ENCODE measurements around the gene XAGE5.
"Not testable (repeated sequence)": the region's sequence is repeated elsewhere in the genome, so short reads cannot be mapped to it uniquely, and the experiment has no call there.

Gene XAGE5

GRCh38 chrX:52811065-52811625 lies at the start of gene XAGE5:
XAGE5 (plus strand) TSS chrX:52811287; CDS start chrX:52812567, 1,280 bp downstream.
- no peak for DNase-seq

DNA sequence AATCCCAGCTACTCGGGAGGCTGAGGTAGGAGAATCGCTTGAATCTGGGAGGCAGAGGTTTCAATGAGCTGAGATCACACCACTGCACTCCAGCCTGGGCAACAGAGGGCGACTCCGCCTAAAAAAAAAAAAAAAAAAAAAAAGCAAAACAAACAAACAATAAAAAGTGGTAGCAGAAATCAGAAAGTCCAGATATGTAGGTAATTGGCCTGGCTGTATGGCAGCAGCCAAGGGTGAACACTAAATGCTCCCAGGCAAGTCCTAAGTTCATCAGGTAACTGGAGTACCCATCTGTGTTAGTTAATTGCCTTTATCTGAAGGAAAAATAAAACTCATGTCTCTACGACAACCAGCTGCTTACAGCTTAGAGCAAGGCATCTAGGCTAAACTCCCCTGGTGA lies 45.1 kb upstream of the XAGE5 start:
- DNase-seq: not testable (repeated sequence)

GRCh38 chrX:52773504-52773903 lies 37.6 kb upstream of the XAGE5 start:
- not testable (repeated sequence) for DNase-seq

GRCh38 chrX:52797327-52797726 lies 13.8 kb upstream of the XAGE5 start, which contains the start of gene SPANXN5:
SPANXN5 (minus strand) TSS chrX:52797427; CDS start chrX:52797348, 79 bp downstream.
- not testable (repeated sequence) for DNase-seq

DNA sequence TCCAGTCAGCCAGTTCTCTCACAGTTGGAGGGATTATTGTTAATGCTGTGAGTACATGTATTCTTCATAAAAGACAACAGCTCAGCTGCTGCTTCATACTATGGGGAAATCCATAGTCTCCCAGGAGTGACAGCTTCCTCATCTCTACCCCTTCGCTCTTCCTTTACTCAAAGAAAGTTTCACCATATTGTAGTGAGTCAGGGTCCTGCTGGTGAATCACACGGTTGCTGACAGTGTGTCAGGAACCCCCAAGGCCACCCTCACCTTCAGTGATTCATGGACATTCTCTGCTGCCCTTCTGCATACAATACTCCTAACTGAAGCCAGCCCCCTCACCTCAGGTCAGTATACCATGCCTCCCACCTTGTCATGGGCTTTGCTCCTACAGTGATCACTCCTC lies 6.2 kb upstream of the XAGE5 start:
- DNase-seq: not testable (repeated sequence)

GRCh38 chrX:52819788-52820187 lies 8.7 kb downstream of the XAGE5 start:
- DNase-seq: no peak

DNA sequence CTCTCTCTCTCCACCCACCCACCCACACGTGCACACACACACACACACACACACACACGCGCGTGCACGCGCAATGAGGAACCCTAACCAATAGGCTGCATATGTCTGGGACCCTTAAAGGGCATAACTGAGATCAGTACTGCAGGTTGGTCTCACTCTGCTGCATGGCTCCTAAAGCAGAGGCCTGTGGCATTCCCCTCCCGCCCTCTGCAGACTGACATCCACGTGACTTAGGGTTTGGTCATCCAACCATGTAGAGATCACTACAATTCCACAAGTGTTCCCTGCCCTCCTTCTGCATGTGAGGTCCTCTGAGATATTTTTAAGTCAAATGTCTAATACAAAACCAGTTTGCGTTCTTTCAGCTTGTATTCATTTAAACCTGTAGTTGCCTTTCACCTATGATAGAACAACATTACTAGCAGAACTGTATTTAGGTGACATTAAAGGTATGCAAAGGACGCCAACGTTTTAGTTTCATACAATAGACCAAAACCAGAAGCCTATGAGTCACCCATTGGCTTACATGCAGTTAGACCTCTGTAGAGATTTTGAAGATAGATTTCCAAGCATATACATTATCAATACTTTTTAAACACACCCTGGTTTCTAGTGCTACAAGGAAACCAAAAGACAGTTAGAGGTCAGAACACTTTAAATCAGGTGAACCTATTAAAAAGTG lies 10.1 kb downstream of the XAGE5 start:
- DNase-seq: no peak

DNA sequence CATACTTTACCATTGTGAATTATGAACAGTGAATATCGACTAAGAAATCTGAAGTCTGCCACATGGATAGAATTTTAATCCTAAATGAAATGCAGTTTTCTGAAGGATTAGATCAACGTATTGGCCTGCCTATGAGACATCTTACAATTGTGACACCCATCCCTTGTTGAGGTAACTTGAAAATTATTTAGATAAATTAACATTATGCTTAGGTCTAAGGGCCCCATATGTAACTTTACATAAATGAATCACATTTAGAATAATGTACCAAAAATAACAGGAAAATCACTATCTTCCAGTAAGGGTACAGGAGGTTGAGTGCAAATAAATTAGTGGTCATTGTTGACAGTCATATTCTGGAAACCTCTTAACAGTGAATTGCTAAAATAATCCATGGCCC lies 13.5 kb downstream of the XAGE5 start:
- no peak for DNase-seq

- DNase-seq: no peak
Measured at GRCh38 chrX:52830551-52830950, 19.5 kb downstream of the XAGE5 start.

DNA sequence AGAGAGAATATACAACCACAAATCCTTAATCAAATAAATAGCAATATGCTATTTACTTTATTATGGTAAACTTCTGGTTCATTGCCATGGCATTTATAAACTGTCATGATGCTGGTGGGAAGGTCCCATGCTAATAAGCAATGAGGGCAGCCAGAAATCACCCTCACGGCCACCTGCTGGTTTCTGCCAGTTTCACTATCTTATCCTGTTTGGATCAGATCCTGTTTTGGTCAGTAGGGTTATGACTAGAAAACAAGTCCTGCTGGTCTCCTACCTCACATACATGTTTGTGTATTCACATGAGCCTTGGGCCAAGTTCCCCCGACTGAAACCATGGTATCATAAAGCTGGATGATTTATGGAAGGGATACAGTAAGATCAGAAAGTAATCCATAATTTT lies 28.1 kb downstream of the XAGE5 start:
- no peak for DNase-seq

- not testable (repeated sequence) for DNase-seq
Measured at GRCh38 chrX:52843619-52844018, 32.5 kb downstream of the XAGE5 start.

- no peak for DNase-seq
Measured at GRCh38 chrX:52852110-52852860, 41.2 kb downstream of the XAGE5 start.

GRCh38 chrX:52856991-52857525 lies 46.0 kb downstream of the XAGE5 start:
- DNase-seq: not testable (repeated sequence)

GRCh38 chrX:52865343-52865998 lies 54.4 kb downstream of the XAGE5 start:
- no peak for DNase-seq
